ENCODE data around the gene MCM3. TPM values are rescaled to one million over a fixed set of nuclear protein-coding genes. Genes with fewer than 3 reads are reported as not detected.
A peak's percentile ranks its signal among the peaks of the same experiment; 100 is the strongest.

The MCM3 gene
- total RNA-seq, 4 donors from 2014 or later = 26.1 to 44.5 (median 34.3) TPM

GRCh38 chr6:52304983-52305390, 20.4 kb upstream of the MCM3 start:
- no peak for TF ChIP-seq CTCF (IDR thresholded peaks at IDR 0.05)
- TF ChIP-seq POLR2A (IDR thresholded peaks at IDR 0.05) = no peak
- Histone ChIP-seq H3K4me3 (replicated peaks in 1 of 3) (no peak overlapping the region), H3K9me3 (no peaks in the 10 kb centered on the region), H3K4me1 (peaks cover 22 to 23% of the 10 kb centered on the region in 2 donors), H3K36me3 (no peaks in the 10 kb centered on the region), H3K27ac (peak overlapping the region; percentile 48 to 64 (median 54)), H3K27me3 (no peaks in the 10 kb centered on the region)
- WGBS, 2 donors = 63 to 69% methylated on average over 1 of the region's 1 CpG
- intact Hi-C loops (cut with DNase I) = no loop called here
- peak in 1 of 2 donors; percentile 14 for DNase-seq

- 100% methylated on average over 1 of the region's 1 CpG for WGBS, 2 donors
- H3K4me3 ChIP-seq (replicated peaks in 1 of 3) = no peak overlapping the region
- TF ChIP-seq CTCF (IDR thresholded peaks at IDR 0.05) (no peak), POLR2A (IDR thresholded peaks at IDR 0.05) (no peak)
- no peaks in the 10 kb centered on the region for H3K36me3 ChIP-seq
- H3K27me3 ChIP-seq = no peaks in the 10 kb centered on the region
- intact Hi-C loops (cut with DNase I) = no loop called here
- DNase-seq = no peak
- H3K4me1 ChIP-seq = peaks cover 22 to 23% of the 10 kb centered on the region in 2 donors
- no peak overlapping the region for H3K27ac ChIP-seq
- no peaks in the 10 kb centered on the region for H3K9me3 ChIP-seq
These were observed 18.6 kb upstream of the MCM3 start for GRCh38 chr6:52303178-52303577.

GRCh38 chr6:52301326-52301725, 16.8 kb upstream of the MCM3 start:
- 89 to 91% methylated on average over 1 of the region's 1 CpG for WGBS, 2 donors
- H3K27ac ChIP-seq = no peak overlapping the region
- intact Hi-C loops (cut with DNase I) = no loop called here
- DNase-seq = no peak
- H3K4me1 ChIP-seq = peaks cover 22 to 23% of the 10 kb centered on the region in 2 donors
- no peaks in the 10 kb centered on the region for H3K27me3 ChIP-seq
- H3K36me3 ChIP-seq = no peaks in the 10 kb centered on the region
- H3K4me3 ChIP-seq (replicated peaks in 1 of 3) = no peak overlapping the region
- no peaks in the 10 kb centered on the region for H3K9me3 ChIP-seq
- TF ChIP-seq CTCF (IDR thresholded peaks at IDR 0.05) (no peak), POLR2A (IDR thresholded peaks at IDR 0.05) (no peak)

GRCh38 chr6:52300489-52300931, 16.0 kb upstream of the MCM3 start:
- no peaks in the 10 kb centered on the region for H3K36me3 ChIP-seq
- DNase-seq = no peak
- 75 to 97% methylated on average over 2 of the region's 2 CpGs for WGBS, 2 donors
- TF ChIP-seq CTCF (IDR thresholded peaks at IDR 0.05) = no peak
- no peak for TF ChIP-seq POLR2A (IDR thresholded peaks at IDR 0.05)
- no peaks in the 10 kb centered on the region for H3K27me3 ChIP-seq
- no peak overlapping the region for H3K27ac ChIP-seq
- no peaks in the 10 kb centered on the region for H3K9me3 ChIP-seq
- no peak overlapping the region for H3K4me3 ChIP-seq (replicated peaks in 1 of 3)
- H3K4me1 ChIP-seq = peaks cover 14 to 15% of the 10 kb centered on the region in 2 donors
- intact Hi-C loops (cut with DNase I) = no loop called here

GRCh38 chr6:52299653-52300052, 15.1 kb upstream of the MCM3 start:
- Histone ChIP-seq H3K36me3 (no peaks in the 10 kb centered on the region), H3K27me3 (no peaks in the 10 kb centered on the region), H3K27ac (no peak overlapping the region), H3K9me3 (no peaks in the 10 kb centered on the region), H3K4me3 (replicated peaks in 1 of 3) (no peak overlapping the region), H3K4me1 (peaks cover 6% of the 10 kb centered on the region in 2 donors)
- 94 to 97% methylated on average over 3 of the region's 3 CpGs for WGBS, 2 donors
- DNase-seq = no peak
- intact Hi-C loops (cut with DNase I) = no loop called here
- TF ChIP-seq POLR2A (IDR thresholded peaks at IDR 0.05) (no peak), CTCF (IDR thresholded peaks at IDR 0.05) (no peak)

Measured in thyroid gland (tissue), 4 donors.